Measurements from ENCODE around the gene INO80B. TPM values are rescaled to one million over a fixed set of nuclear protein-coding genes. Genes with fewer than 3 reads are reported as not detected.
"Not testable (repeated sequence)": the region's sequence is repeated elsewhere in the genome, so short reads cannot be mapped to it uniquely, and the experiment has no call there.

INO80B gene
- total RNA-seq, 1 donor from 2014 or later: 8.7 TPM

- Mint-ChIP-seq H3K4me3 (peak overlapping the region; percentile 92), H3K27ac (no peak overlapping the region), H3K36me3 (peaks cover 4% of the 10 kb centered on the region), H3K27me3 (ENCODE audit: insufficient read depth, low read depth) (peaks cover 30% of the 10 kb centered on the region), H3K4me1 (peaks cover 36% of the 10 kb centered on the region), H3K9me3 (no peaks in the 10 kb centered on the region)
- peak overlapping the region; percentile 77 for H3K4me3 ChIP-seq
- peaks cover 36% of the 10 kb centered on the region for H3K79me2 ChIP-seq (ENCODE audit: low read depth)
- H3F3A ChIP-seq (ENCODE audit: low read depth): peaks cover 39% of the 10 kb centered on the region
- DNase-seq (ENCODE audit: low spot score): peak; percentile 70
- H4K20me1 ChIP-seq (ENCODE audit: low read depth): peaks cover 18% of the 10 kb centered on the region
- peak overlapping the region; percentile 36 for H3K9ac ChIP-seq
- H2AFZ ChIP-seq (replicated peaks): peak overlapping the region; percentile 92
- H3K9me3 ChIP-seq (ENCODE audit: low read depth): no peaks in the 10 kb centered on the region
- H3K27me3 ChIP-seq: peaks cover 22% of the 10 kb centered on the region
- H3K4me2 ChIP-seq: peak overlapping the region; percentile 98
- peak overlapping the region; percentile 98 for H3K27ac ChIP-seq
- H3K36me3 ChIP-seq: no peaks in the 10 kb centered on the region
- TF ChIP-seq EZH2phosphoT487 (IDR thresholded peaks at IDR 0.05) (no peak), EZH2 (IDR thresholded peaks at IDR 0.05) (peak; percentile 27)
- peaks cover 18% of the 10 kb centered on the region for H3K4me1 ChIP-seq
Measured at GRCh38 chr2:74441170-74441689, 13.7 kb upstream of the INO80B start.

GRCh38 chr2:74441690-74442482, 13.0 kb upstream of the INO80B start, which contains the start of gene RTKN:
Gene RTKN, minus strand, starts transcription at chr2:74441937. Its CDS starts 121 bp downstream, at chr2:74441816.
- Histone ChIP-seq H3K4me2 (peak within 1 kb of the TSS; percentile 98), H3K79me2 (ENCODE audit: low read depth) (peaks cover 31% of the 10 kb centered on the region), H2AFZ (replicated peaks) (peak within 1 kb of the TSS; percentile 92), H3K4me1 (peaks cover 18% of the 10 kb centered on the region), H3K27me3 (peaks cover 22% of the 10 kb centered on the region), H3F3A (ENCODE audit: low read depth) (peaks cover 39% of the 10 kb centered on the region), H3K4me3 (peak within 1 kb of the TSS; percentile 77), H3K9me3 (ENCODE audit: low read depth) (no peaks in the 10 kb centered on the region), H3K27ac (peak within 1 kb of the TSS; percentile 98), H3K9ac (peak within 1 kb of the TSS; percentile 36), H3K36me3 (no peaks in the 10 kb centered on the region), H4K20me1 (ENCODE audit: low read depth) (peaks cover 17% of the 10 kb centered on the region)
- Mint-ChIP-seq H3K36me3 (peaks cover 4% of the 10 kb centered on the region), H3K27me3 (ENCODE audit: insufficient read depth, low read depth) (peaks cover 29% of the 10 kb centered on the region), H3K9me3 (no peaks in the 10 kb centered on the region), H3K27ac (peak within 1 kb of the TSS; percentile 83), H3K4me3 (peak within 1 kb of the TSS; percentile 92), H3K4me1 (peaks cover 36% of the 10 kb centered on the region)
- peak; percentile 84 for DNase-seq (ENCODE audit: low spot score)
- TF ChIP-seq EZH2 (IDR thresholded peaks at IDR 0.05): peak; percentile 50
- peak; percentile 17 for TF ChIP-seq CTCF (IDR thresholded peaks at IDR 0.05)
- TF ChIP-seq EZH2phosphoT487 (IDR thresholded peaks at IDR 0.05): peak; percentile 25

GRCh38 chr2:74442483-74443297, 12.2 kb upstream of the INO80B start:
- H3K27ac ChIP-seq; H3K36me3 ChIP-seq; H3K9ac ChIP-seq; DNase-seq (ENCODE audit: low spot score); H3K9me3 Mint-ChIP-seq; H3K9me3 ChIP-seq (ENCODE audit: low read depth); H3K27ac Mint-ChIP-seq; H3K36me3 Mint-ChIP-seq: not testable (repeated sequence)
- Histone ChIP-seq H3K4me2 (peak overlapping the region; percentile 98), H3K79me2 (ENCODE audit: low read depth) (peaks cover 23% of the 10 kb centered on the region), H3K4me3 (peak overlapping the region; percentile 77), H3K4me1 (peaks cover 18% of the 10 kb centered on the region), H3F3A (ENCODE audit: low read depth) (peaks cover 39% of the 10 kb centered on the region), H3K27me3 (peaks cover 22% of the 10 kb centered on the region), H2AFZ (replicated peaks) (peak overlapping the region; percentile 92), H4K20me1 (ENCODE audit: low read depth) (peaks cover 14% of the 10 kb centered on the region)
- peak overlapping the region; percentile 92 for H3K4me3 Mint-ChIP-seq
- H3K4me1 Mint-ChIP-seq: peaks cover 29% of the 10 kb centered on the region
- peaks cover 24% of the 10 kb centered on the region for H3K27me3 Mint-ChIP-seq (ENCODE audit: insufficient read depth, low read depth)
- peak; percentile 1 for TF ChIP-seq CTCF (IDR thresholded peaks at IDR 0.05)

Measured in neural progenitor cell (in vitro differentiated cells).